PC-9 (cell line): ENCODE data around the gene COMMD10.

Source experiments
- EZH2 ChIP-seq: fragments of 200-600 bp; sonication (generic); IDR thresholded peaks from 2 replicates; pipeline ENCODE4 v1.8.0; 2017; ENCODE audit warnings: antibody characterized with exemption, low read depth
- TF ChIP-seq, protein P1 (sequence below): fragments of 200-600 bp; sonication (generic); conservative IDR thresholded peaks from 2 replicates; pipeline ENCODE4 v1.6.1; 2017; ENCODE audit warnings: mixed run types, antibody characterized with exemption, mild to moderate bottlenecking, moderate library complexity

DNA sequence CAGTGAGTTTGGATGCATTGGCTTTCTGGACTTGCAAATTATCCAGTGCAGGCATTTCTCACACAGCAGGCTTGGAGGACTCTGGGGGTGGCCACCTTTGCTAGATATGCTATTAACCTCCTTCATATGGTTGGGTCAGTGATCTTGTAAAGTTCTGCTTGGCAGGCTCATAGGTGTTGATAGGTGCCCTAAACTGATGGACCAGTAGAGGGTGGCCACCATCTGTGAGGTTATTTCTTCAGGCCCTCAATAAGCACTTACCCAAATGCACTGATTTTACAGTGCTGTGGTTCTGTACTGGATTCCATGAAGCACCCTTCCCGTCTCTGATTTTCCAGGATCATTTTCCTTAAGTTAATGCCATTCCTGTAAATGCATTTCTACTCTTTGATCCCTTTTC is 216.3 kb downstream of the COMMD10 start:
- TF ChIP-seq, protein P1, sequence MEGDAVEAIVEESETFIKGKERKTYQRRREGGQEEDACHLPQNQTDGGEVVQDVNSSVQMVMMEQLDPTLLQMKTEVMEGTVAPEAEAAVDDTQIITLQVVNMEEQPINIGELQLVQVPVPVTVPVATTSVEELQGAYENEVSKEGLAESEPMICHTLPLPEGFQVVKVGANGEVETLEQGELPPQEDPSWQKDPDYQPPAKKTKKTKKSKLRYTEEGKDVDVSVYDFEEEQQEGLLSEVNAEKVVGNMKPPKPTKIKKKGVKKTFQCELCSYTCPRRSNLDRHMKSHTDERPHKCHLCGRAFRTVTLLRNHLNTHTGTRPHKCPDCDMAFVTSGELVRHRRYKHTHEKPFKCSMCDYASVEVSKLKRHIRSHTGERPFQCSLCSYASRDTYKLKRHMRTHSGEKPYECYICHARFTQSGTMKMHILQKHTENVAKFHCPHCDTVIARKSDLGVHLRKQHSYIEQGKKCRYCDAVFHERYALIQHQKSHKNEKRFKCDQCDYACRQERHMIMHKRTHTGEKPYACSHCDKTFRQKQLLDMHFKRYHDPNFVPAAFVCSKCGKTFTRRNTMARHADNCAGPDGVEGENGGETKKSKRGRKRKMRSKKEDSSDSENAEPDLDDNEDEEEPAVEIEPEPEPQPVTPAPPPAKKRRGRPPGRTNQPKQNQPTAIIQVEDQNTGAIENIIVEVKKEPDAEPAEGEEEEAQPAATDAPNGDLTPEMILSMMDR, result no peak
- no peak for TF ChIP-seq EZH2
